ENCODE data around the gene RDH5.

The RDH5 gene

DNA sequence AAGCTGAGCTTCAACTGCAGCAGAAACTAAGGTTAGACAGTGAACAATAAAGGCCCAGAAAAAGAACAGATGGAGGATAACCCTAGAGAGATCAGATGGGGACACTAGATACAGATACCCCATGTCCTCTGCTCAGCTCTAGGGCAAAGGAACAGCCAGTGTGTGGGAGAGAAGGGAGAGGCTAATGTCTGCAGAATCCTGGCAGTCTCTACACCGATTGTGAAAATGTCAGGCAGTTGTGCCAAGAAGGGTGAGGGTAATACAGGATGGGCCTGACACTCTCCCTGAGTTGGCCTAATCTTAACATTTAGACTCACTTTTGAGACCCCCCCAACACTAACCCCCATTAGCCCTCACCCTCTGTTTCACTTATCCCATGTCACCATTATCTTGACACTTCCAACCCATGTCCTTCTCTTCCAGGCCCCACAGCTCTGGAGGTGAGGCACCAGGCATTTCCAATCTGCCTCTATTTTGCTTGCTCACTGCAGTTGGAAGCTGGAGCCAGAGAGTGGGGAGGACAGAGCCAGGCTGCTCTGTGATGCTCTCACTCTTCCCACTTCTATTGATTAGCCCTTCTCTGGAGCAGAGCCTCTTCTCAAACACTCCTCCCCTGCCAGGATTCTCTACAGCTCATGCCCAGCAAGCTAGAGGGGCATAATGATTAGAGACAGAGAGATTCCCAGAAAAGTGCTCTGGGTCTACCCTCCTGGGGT lies 7.3 kb upstream of the RDH5 start:
- no peak for DNase-seq (ENCODE audit: low spot score)

DNA sequence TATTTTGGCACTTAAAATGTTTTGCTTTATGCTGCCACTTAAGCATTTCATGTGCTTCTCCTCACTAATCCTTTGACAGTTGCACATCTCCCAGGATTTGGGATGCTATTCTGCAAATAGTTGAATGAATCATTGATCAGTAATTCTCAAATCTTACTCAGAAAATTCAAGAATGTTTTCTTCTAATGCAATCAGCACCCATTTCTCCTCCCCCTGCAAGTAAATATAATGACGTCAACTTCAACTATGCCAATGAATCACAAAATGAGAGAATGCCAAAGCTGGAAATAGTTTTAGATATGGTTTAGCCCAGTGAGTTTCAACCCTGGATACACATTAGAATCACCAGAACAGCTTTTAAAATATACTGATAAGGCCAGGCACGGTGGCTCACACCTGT lies 6.5 kb upstream of the RDH5 start:
- DNase-seq (ENCODE audit: low spot score): no peak

DNA sequence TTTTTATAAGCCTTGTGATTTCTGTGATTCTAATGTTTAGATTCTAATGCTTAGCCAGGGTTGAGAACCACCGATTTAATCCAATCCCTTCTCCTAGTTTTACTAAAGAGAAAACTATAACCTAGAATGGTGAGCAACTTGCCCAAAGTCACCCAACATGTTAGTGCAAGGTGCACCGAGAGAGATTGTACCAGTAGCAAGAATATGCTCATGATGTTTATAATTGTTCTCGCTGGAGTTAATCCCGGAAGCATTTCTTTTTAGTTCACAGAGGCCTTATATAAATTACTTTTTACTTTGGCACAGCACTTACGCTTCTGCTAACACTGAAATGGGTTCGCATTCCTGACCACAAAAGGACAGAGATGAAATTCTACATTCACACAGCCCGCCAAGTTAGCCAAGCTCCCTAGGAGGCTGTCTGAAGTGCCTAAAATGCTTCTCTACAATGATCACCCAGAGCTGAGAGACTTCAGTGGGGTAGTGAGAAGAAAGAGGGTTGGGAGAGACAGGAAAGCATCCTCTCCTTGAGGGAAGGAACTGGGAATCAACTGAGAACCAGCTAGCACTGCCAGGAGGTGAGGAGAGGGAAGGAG lies 4.9 kb upstream of the RDH5 start:
- no peak for DNase-seq (ENCODE audit: low spot score)

- DNase-seq (ENCODE audit: low spot score): peak; percentile 96
Measured at GRCh38 chr12:55715833-55716581, 4.2 kb upstream of the RDH5 start, which contains the start of gene BLOC1S1. Gene BLOC1S1, plus strand, starts transcription at chr12:55716046. Its CDS starts 6 bp downstream, at chr12:55716052.

DNA sequence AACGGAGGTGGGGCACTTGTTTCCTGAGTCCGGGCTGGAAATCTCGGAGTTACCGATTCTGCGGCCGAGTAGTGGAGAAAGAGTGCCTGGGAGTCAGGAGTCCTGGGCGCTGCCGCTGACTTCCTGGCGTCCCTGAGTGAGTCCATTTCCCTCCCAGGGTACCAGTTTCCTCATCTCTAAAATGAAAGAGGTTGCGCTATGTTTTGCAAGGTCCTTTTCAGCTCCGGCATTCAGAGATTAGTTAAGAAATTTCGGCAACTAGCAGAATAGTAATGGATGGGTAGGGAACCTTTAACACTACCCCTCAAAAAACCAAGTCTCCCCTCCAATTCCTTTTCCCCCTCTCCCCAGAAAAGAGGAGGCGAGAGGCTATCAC lies 3.6 kb upstream of the RDH5 start:
- no peak for DNase-seq (ENCODE audit: low spot score)

DNA sequence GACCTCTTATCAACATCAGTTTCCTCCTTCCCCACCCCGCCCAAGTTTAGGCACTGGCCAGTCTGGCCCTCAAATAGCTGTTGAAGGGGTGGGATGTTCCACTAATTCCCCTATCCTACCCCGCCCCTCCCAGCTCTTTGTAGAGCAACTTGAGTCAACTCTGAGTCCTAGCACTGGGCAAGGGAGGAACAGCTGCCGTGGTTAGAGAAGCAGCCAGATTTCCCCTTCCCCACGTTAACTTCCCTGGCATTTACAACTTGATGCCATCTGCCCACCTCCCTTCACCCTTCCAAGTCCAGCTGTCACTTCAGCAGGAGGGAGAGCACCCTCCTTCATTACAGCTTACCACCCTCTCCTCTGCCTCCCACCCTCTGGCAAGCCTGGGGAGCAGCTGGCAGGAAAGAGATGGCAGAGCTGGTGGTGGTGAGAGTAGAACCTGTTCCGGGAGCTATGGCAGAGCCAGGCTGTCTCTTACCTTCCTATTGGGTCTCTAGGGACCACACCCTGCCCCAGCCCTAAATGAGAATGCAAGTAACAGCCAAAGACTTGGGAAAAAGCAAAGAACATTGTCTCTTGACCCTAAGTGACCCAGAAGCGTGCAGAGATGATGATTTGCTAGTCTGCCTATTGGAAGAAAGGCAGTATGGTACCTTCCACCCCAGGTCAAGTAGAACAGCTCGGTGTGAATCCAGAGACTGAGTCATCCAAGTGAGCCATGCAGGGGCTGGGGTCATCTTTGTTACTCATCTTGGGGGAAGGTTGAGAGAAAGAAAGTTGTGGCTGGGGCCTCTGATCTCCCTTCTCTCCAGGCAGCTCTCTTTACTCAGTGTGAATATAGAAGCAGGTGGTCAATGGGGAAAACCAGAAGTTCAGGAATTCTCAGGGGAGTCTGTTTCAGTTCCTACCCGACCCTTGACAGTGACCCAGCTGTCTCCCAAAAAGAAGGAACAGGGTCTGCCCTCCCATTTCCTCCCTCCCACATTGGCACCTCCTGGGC lies 2.9 kb upstream of the RDH5 start:
- DNase-seq (ENCODE audit: low spot score): no peak

- DNase-seq (ENCODE audit: low spot score): no peak
Measured at GRCh38 chr12:55718015-55718414, 2.2 kb upstream of the RDH5 start.

DNA sequence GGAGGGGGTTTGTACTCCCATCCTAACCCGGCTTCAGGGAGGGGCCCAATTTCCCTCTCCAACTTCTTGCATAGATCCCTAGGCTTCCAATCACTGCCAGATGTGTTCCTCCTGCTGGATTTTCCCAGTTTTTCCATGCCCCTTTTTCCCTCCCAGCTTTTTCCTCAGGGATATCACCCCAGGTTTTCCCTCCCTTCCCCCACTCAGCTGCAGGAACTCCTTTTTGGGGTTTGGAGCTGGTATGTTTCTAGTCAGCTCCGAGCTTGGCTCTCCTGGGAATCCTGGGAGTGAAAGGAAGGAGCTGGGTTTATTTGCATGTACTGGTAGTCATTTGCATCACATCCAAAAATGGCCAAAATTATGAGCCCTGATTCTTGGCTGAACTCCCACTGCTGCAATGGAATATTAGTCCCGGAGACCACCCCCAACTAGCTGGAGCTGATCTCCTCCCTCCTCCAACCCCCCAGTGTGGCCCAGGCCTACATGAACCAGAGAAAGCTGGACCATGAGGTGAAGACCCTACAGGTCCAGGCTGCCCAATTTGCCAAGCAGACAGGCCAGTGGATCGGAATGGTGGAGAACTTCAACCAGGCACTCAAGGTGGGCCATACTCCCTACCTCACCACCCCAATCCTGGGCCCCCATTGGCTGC lies 1.4 kb upstream of the RDH5 start:
- DNase-seq (ENCODE audit: low spot score): no peak

DNA sequence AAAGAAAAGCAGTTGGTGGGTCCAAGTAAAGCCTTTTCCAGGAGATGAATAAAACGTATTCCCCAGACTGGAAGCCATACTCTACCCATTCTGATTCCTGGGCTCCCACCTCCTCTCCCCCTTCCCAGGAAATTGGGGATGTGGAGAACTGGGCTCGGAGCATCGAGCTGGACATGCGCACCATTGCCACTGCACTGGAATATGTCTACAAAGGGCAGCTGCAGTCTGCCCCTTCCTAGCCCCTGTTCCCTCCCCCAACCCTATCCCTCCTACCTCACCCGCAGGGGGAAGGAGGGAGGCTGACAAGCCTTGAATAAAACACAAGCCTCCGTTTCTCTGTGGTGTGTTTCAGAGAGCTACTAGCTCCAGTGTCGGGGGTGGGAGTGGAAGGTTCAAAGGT lies 822 bp upstream of the RDH5 start:
- no peak for DNase-seq (ENCODE audit: low spot score)

- DNase-seq (ENCODE audit: low spot score): peak; percentile 69
Measured at GRCh38 chr12:55720894-55721444, 776 bp downstream of the RDH5 start.

- no peak for DNase-seq (ENCODE audit: low spot score)
Measured at GRCh38 chr12:55721601-55722213, 1.5 kb downstream of the RDH5 start.

GRCh38 chr12:55722948-55723347 lies 2.8 kb downstream of the RDH5 start:
- no peak for DNase-seq (ENCODE audit: low spot score)

DNA sequence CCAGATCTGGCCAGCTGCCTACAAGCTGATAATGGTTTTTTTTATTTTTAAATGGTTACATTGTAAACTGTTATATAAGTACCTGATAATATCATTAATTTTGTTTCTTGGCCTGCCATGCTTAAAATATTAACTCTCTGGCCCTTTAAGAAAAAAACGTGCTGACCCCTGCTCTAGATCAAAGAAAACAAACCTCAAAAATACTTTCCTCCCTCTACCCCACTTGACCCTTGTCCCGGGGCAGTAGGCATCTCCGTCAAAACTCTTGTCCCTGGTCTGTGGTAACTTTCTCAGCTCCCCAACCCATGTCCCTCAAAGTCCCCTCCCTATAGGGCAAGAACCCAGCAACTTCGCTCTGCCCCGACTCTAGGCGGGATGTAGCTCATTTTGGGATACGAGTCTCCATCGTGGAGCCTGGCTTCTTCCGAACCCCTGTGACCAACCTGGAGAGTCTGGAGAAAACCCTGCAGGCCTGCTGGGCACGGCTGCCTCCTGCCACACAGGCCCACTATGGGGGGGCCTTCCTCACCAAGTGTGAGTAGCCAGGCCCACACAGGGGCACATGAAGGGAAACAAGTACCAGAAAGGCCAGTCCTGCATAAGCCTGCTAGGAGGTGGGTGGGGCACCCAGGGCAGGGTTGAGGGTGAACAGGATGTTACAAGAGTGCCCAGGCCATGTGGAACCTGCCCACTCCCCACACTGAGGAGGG lies 3.5 kb downstream of the RDH5 start:
- DNase-seq (ENCODE audit: low spot score): no peak

DNA sequence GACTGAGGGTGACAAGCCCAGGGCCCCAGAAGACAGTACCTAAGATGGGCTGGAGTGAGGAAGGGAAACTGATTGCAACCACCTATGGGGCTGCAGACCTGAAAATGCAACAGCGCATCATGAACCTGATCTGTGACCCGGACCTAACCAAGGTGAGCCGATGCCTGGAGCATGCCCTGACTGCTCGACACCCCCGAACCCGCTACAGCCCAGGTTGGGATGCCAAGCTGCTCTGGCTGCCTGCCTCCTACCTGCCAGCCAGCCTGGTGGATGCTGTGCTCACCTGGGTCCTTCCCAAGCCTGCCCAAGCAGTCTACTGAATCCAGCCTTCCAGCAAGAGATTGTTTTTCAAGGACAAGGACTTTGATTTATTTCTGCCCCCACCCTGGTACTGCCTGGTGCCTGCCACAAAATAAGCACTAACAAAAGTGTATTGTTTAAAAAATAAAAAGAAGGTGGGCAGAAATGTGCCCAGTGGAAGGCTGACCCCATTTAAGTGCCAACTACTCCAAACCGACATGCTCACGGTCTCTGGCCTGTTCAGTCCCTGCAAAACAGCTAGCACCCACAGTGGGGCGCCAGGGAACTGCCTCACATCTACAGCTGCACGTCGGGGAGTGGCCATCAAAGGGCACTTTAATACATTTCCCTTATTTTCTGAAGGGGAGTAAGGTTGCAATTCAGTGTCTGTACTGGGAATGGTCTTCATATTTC lies 4.2 kb downstream of the RDH5 start:
- DNase-seq (ENCODE audit: low spot score): peak; percentile 71

- no peak for DNase-seq (ENCODE audit: low spot score)
Measured at GRCh38 chr12:55724940-55725309, 4.7 kb downstream of the RDH5 start.

DNA sequence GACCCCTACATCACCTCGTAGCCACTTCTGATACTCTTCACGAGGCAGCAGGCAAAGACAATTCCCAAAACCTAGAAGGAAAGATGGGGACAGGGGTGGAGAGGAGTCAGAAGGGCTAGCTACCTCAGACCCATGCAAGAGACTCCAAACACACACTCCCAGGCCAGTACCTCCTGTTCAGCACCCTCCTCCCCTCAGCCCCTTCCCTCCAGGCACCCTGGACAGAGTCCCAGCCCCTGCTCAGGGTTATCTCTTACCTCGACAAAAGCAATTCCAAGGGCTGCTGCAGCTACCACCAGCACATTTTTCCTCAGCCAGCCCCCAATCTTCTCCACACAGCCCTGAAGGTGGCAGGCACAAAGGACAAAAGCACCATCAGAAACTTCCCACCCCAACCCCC lies 5.4 kb downstream of the RDH5 start:
- no peak for DNase-seq (ENCODE audit: low spot score)

GRCh38 chr12:55726971-55727370 lies 6.8 kb downstream of the RDH5 start:
- no peak for DNase-seq (ENCODE audit: low spot score)

GRCh38 chr12:55727643-55728185 lies 7.5 kb downstream of the RDH5 start:
- no peak for DNase-seq (ENCODE audit: low spot score)
